ENCODE data around the gene BRK1.
"Not testable (repeated sequence)": the region's sequence is repeated elsewhere in the genome, so short reads cannot be mapped to it uniquely, and the experiment has no call there.

- not testable (repeated sequence) for TF ChIP-seq CTCF (IDR thresholded peaks at IDR 0.05); EP300 (IDR thresholded peaks at IDR 0.05); POLR2A (IDR thresholded peaks at IDR 0.05; ENCODE audit: low read depth)
These were observed 24.1 kb upstream of the BRK1 start for GRCh38 chr3:10091387-10091786.

Measured in esophagus muscularis mucosa (tissue), 4 donors.